Peyer's patch (tissue), 4 donors: Measurements from ENCODE around the gene C1QTNF9B.
A peak's percentile ranks its signal among the peaks of the same experiment; 100 is the strongest.

Source experiments
- POLR2A ChIP-seq, 2 donors: fragments of 450-650 bp; IDR thresholded peaks; one replicate each; pipeline ENCODE4 v1.5.1; 2017; ENCODE audit warnings: antibody characterized with exemption in 2 of 2, mild to moderate bottlenecking in 2 of 2, moderate library complexity in 2 of 2
- TF ChIP-seq, protein P1 (sequence below), 6 experiments: fragments of 450-650 bp in 4 of 6; fragments of 200-600 bp in 2 of 6; sonication (generic) in 1 of 6; IDR thresholded peaks; one replicate each; pipeline ENCODE4 v1.5.1; 2017 to 2019; ENCODE audit warnings: antibody characterized with exemption in 6 of 6, mild to moderate bottlenecking in 3 of 6, moderate library complexity in 1 of 6

DNA sequence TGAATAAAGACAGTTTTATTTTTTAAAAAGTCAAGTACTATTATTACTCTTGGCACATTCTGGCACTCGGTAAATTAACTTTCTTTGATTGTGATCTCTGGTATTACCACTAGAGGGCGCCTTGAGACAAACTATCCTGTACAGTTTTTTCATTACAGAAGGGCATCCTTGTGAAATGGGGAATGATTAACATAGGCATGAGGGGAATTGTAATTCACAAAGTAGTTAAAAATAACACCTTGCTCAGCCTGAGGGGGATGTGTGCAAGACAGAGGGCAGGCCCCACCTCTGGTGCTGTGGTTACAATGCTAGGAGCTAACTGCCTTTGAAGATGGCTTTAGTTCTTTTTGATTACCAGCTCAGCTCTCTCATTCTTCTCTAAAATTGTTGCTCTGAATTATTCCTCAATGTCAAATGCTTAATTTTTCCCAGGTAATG is 24.2 kb upstream of the C1QTNF9B start:
- no peak for TF ChIP-seq POLR2A (IDR thresholded peaks at IDR 0.05)
- TF ChIP-seq, protein P1, sequence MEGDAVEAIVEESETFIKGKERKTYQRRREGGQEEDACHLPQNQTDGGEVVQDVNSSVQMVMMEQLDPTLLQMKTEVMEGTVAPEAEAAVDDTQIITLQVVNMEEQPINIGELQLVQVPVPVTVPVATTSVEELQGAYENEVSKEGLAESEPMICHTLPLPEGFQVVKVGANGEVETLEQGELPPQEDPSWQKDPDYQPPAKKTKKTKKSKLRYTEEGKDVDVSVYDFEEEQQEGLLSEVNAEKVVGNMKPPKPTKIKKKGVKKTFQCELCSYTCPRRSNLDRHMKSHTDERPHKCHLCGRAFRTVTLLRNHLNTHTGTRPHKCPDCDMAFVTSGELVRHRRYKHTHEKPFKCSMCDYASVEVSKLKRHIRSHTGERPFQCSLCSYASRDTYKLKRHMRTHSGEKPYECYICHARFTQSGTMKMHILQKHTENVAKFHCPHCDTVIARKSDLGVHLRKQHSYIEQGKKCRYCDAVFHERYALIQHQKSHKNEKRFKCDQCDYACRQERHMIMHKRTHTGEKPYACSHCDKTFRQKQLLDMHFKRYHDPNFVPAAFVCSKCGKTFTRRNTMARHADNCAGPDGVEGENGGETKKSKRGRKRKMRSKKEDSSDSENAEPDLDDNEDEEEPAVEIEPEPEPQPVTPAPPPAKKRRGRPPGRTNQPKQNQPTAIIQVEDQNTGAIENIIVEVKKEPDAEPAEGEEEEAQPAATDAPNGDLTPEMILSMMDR (IDR thresholded peaks at IDR 0.05), result peak in 5 of 6 experiments; percentile 50 to 79 (median 72)
